K562 (cell line): Measurements from ENCODE around the gene PGPEP1. TPM values are rescaled to one million over a fixed set of nuclear protein-coding genes. Genes with fewer than 3 reads are reported as not detected.

Source experiments
- CREB1 ChIP-seq, 2 experiments: sonication (generic) in 1 of 2; formaldehyde crosslinking in 1 of 2; IDR thresholded peaks; 2 replicates each; pipeline versions ENCODE4 v1.6.1 to v1.8.0; 2012 to 2022; ENCODE audit warnings: inconsistent platforms in 1 of 2, mild to moderate bottlenecking in 1 of 2, missing genetic modification reagents in 1 of 2, moderate library complexity in 1 of 2
- CXXC5 ChIP-seq: fragments of 250-450 bp; sonication (Bioruptor Pico); IDR thresholded peaks from 2 replicates; pipeline ENCODE4 v1.8.0; 2022; ENCODE audit warnings: inconsistent platforms, mild to moderate bottlenecking, moderate library complexity
- DLX4 ChIP-seq: fragments of 250-450 bp; sonication (Bioruptor Pico); IDR thresholded peaks from 2 replicates; pipeline ENCODE4 v1.6.1; 2021; ENCODE audit warnings: mild to moderate bottlenecking
- FOXJ2 ChIP-seq: fragments of 200-800 bp; sonication (Bioruptor generic); IDR thresholded peaks from 2 replicates; pipeline ENCODE4 v1.6.1; 2016; ENCODE audit warnings: missing genetic modification characterization, missing compliant biosample characterization
- HCFC1 ChIP-seq: IDR thresholded peaks from 2 replicates; pipeline ENCODE4 v1.6.1; 2012; ENCODE audit warnings: low read depth, low read length, improper control_type of control experiment
- HDAC1 ChIP-seq, 2 experiments: fragments of 450-650 bp; IDR thresholded peaks; 2 replicates each; pipeline ENCODE4 v1.6.1; 2016 to 2017; ENCODE audit warnings: inconsistent platforms in 1 of 2, mild to moderate bottlenecking in 1 of 2, moderate library complexity in 1 of 2
- IRF2 ChIP-seq: sonication (generic); formaldehyde crosslinking; IDR thresholded peaks from 2 replicates; pipeline ENCODE4 v1.8.1; 2022; ENCODE audit warnings: mild to moderate bottlenecking, missing genetic modification reagents
- MEF2A ChIP-seq: IDR thresholded peaks from 2 replicates; pipeline ENCODE4 v1.6.1; 2011; ENCODE audit warnings: low read depth, mild to moderate bottlenecking, low read length, moderate library complexity; ENCODE audit not compliant: control insufficient read depth
- MTA2 ChIP-seq: fragments of 450-650 bp; IDR thresholded peaks from 2 replicates; pipeline ENCODE4 v1.6.1; 2016; ENCODE audit warnings: low read depth
- MXI1 ChIP-seq: IDR thresholded peaks from 2 replicates; pipeline ENCODE4 v1.6.1; 2011; ENCODE audit warnings: low read depth, mild to moderate bottlenecking, improper control_type of control experiment, low read length
- MYNN ChIP-seq, 2 experiments: sonication (generic); formaldehyde crosslinking in 1 of 2; IDR thresholded peaks; 2 replicates each; pipeline versions ENCODE4 v1.5.0 to v1.6.1; 2016 to 2020; ENCODE audit warnings: antibody characterized with exemption in 1 of 2, missing genetic modification reagents in 1 of 2
- NR2C2 ChIP-seq, 2 experiments: fragments of 200-800 bp in 1 of 2; sonication (Bioruptor generic) in 1 of 2; sonication (generic) in 1 of 2; formaldehyde crosslinking in 1 of 2; IDR thresholded peaks; 2 replicates each; pipeline versions ENCODE4 v1.6.1 to v1.8.0; 2016 to 2022; ENCODE audit warnings: mild to moderate bottlenecking in 1 of 2, missing compliant biosample characterization in 1 of 2, missing genetic modification characterization in 1 of 2, missing genetic modification reagents in 1 of 2
- NRF1 ChIP-seq, 2 experiments: fragments of 450-650 bp; IDR thresholded peaks in 1 of 2; conservative IDR thresholded peaks in 1 of 2; 2 replicates each; pipeline ENCODE4 v1.6.1; 2014; ENCODE audit warnings: mild to moderate bottlenecking in 2 of 2
- POU5F1 ChIP-seq: fragments of 150-350 bp; IDR thresholded peaks from 2 replicates; pipeline ENCODE4 v1.6.1; 2014; ENCODE audit warnings: borderline replicate concordance, low read length, low read depth, mild to moderate bottlenecking; ENCODE audit not compliant: partially characterized antibody
- TCF3 ChIP-seq: sonication (generic); formaldehyde crosslinking; IDR thresholded peaks from 2 replicates; pipeline ENCODE4 v1.4.0; 2020; ENCODE audit warnings: mild to moderate bottlenecking, missing genetic modification reagents
- THAP12 ChIP-seq: fragments of 250-450 bp; sonication (Bioruptor Pico); IDR thresholded peaks from 2 replicates; pipeline ENCODE4 v1.9.0; 2021; ENCODE audit warnings: mild to moderate bottlenecking, inconsistent platforms
- THRB ChIP-seq: fragments of 450-650 bp; formaldehyde crosslinking; conservative IDR thresholded peaks from 2 replicates; pipeline ENCODE4 v1.4.0; 2022; ENCODE audit warnings: mild to moderate bottlenecking, missing genetic modification characterization
- ZBTB7A ChIP-seq: IDR thresholded peaks from 2 replicates; pipeline ENCODE4 v1.6.1; 2011; ENCODE audit warnings: low read depth, mild to moderate bottlenecking, low read length, moderate library complexity, borderline replicate concordance; ENCODE audit not compliant: control insufficient read depth
- ZNF511 ChIP-seq: sonication (generic); formaldehyde crosslinking; IDR thresholded peaks from 2 replicates; pipeline ENCODE4 v1.8.0; 2022; ENCODE audit warnings: mild to moderate bottlenecking, missing genetic modification reagents
- ZNF512 ChIP-seq: IDR thresholded peaks from 2 replicates; pipeline ENCODE4 v1.6.1; 2016; ENCODE audit warnings: missing genetic modification characterization, missing compliant biosample characterization
- polyA plus RNA-seq, 8 experiments: library from polyadenylated mRNA; depleted of rRNA in 4 of 8; stranded (reverse) in 5 of 8; unstranded in 3 of 8; fragments of >200 nt; fragmentation: Nextera tagmentation in 2 of 8; fragmentation: Illumina TruSeq in 1 of 8; extraction: Ambion mirVana in 2 of 8; extraction: Trizol in 1 of 8; gene quantifications; 2 replicates each; pipeline versions ENCODE4 v1.2.1 to v1.2.3, GENCODE V29; 2011 to 2014; ENCODE audit warnings: inconsistent platforms in 1 of 8, missing spikeins in 1 of 8
- total RNA-seq, 7 experiments: library from RNA; depleted of rRNA in 6 of 7; stranded (reverse); fragments of >200 nt in 6 of 7; fragmentation: Illumina TruSeq in 2 of 7; extraction: Trizol in 2 of 7; gene quantifications; 2 replicates each; pipeline versions ENCODE4 v1.2.1 to v1.2.3, GENCODE V29; 2011 to 2021; ENCODE audit warnings: low replicate concordance in 1 of 7

Gene PGPEP1
- total and polyA plus RNA-seq, 9 of the 15 experiments (the other 6 are each of a cell fraction or from before 2014, with no cell fraction given): 10.0 to 69.6 (median 33.5) TPM

GRCh38 chr19:18416778-18417249, 76.4 kb downstream of the PGPEP1 start (continued):
- TF ChIP-seq ZNF511 (CRISPR knock-in tag) (peak; percentile 13; the same call in 1 of the 2 replicates), TCF3 (CRISPR knock-in tag) (no peak), CXXC5 (CRISPR knock-in tag) (0 out of 2 replicates have a peak, but pooled peaks have one; percentile 27), FOXJ2 (tag) (peak; percentile 98), MEF2A (no peak), MTA2 (no peak), HCFC1 (peak; percentile 26; the same call in 1 of the 2 replicates), DLX4 (CRISPR knock-in tag) (no peak), MXI1 (peak; percentile 93), MYNN (IDR thresholded peaks at IDR 0.05) (0 out of 2 replicates have a peak, but pooled peaks have one; percentile 7), MYNN (CRISPR knock-in tag; IDR thresholded peaks at IDR 0.05) (no peak), CREB1 (IDR thresholded peaks at IDR 0.05) (no peak; the same call in 1 of the 2 replicates), CREB1 (CRISPR knock-in tag; IDR thresholded peaks at IDR 0.05) (peak; percentile 62; the same call in 1 of the 2 replicates), THRB (0 out of 2 replicates have a peak, but pooled peaks have one; percentile 47), NRF1 (conservative IDR thresholded peaks at IDR 0.05 in 1 of 2, IDR thresholded peaks at IDR 0.05 in 1 of 2) (peak; percentile 42 to 44; a peak in 1 of 4 replicates), IRF2 (CRISPR knock-in tag) (no peak), POU5F1 (no peak), ZBTB7A (peak; percentile 64), HDAC1 (IDR thresholded peaks at IDR 0.05) (peak in 1 of 2 experiments; percentile 79; a peak in 2 of 4 replicates), THAP12 (CRISPR knock-in tag) (0 out of 2 replicates have a peak, but pooled peaks have one; percentile 12), NR2C2 (CRISPR knock-in tag; IDR thresholded peaks at IDR 0.05) (no peak), NR2C2 (tag; IDR thresholded peaks at IDR 0.05) (peak; percentile 39; the same call in 1 of the 2 replicates), ZNF512 (tag) (no peak)
